H1 (cell line): Measurements from ENCODE around the gene MSANTD7. TPM values are rescaled to one million over a fixed set of nuclear protein-coding genes. Genes with fewer than 3 reads are reported as not detected.

Experiments
- CTCF ChIA-PET: fragments of 300-600 bp; sonication (Branson Sonifier 250); formaldehyde crosslinking; loops from one replicate; lab custom pipeline; 2021; ENCODE audit not compliant: partially characterized antibody; lab: Charles Lee
- POLR2A ChIA-PET: fragments of 300-600 bp; sonication (Branson Sonifier 250); formaldehyde crosslinking; loops from one replicate; lab custom pipeline; 2021; ENCODE audit warnings: inconsistent platforms; ENCODE audit not compliant: partially characterized antibody; lab: Charles Lee
- DNase-seq, 2 experiments: peaks; one replicate each; pipeline versions ENCODE4 v3.0.0 to v3.0.0-alpha.2; 2010 to 2022; ENCODE audit warnings: low spot score in 2 of 2, low read depth in 1 of 2, mixed read lengths in 1 of 2
- FAIRE-seq: peaks from 2 replicates; lab custom pipeline; 2011; peaks lifted over from hg19 to GRCh38; lab: Jason Lieb, UNC
- H2AFZ ChIP-seq: 2 replicates; pipeline ENCODE4 v1.8.1; 2012; ENCODE audit warnings: low read length, inconsistent platforms
- H2AK5ac ChIP-seq: 2 replicates; pipeline ENCODE4 v1.6.1; 2013; ENCODE audit warnings: low read depth, low read length
- H2BK120ac ChIP-seq: replicated peaks from 2 replicates; pipeline ENCODE3; 2013; ENCODE audit warnings: low read depth, low read length, inconsistent platforms
- H2BK12ac ChIP-seq: 2 replicates; pipeline ENCODE4 v1.6.1; 2013; ENCODE audit warnings: low read depth, low read length
- H2BK15ac ChIP-seq: 2 replicates; pipeline ENCODE4 v1.6.1; 2013; ENCODE audit warnings: low read length
- H2BK20ac ChIP-seq: 2 replicates; pipeline ENCODE4 v1.6.1; 2013; ENCODE audit warnings: low read length
- H2BK5ac ChIP-seq: 2 replicates; pipeline ENCODE4 v1.6.1; 2013; ENCODE audit warnings: low read depth, low read length
- H3K14ac ChIP-seq: 2 replicates; pipeline ENCODE4 v1.6.1; 2013; ENCODE audit warnings: inconsistent platforms; ENCODE audit not compliant: insufficient read length
- H3K18ac ChIP-seq: 2 replicates; pipeline ENCODE4 v1.6.1; 2013; ENCODE audit warnings: low read length; ENCODE audit errors: extremely low read depth
- H3K23ac ChIP-seq: 2 replicates; pipeline ENCODE4 v1.6.1; 2013; ENCODE audit warnings: inconsistent platforms; ENCODE audit not compliant: insufficient read length
- H3K23me2 ChIP-seq: 2 replicates; pipeline ENCODE4 v1.6.1; 2013; ENCODE audit warnings: low read depth, low read length
- H3K27ac ChIP-seq: 2 replicates; pipeline ENCODE4 v1.6.1; 2011; ENCODE audit warnings: low read depth, low read length, inconsistent platforms
- H3K27me3 ChIP-seq, 4 experiments: replicated peaks in 1 of 4; 1 replicate in 1 of 4; 2 replicates in 3 of 4; pipeline versions ENCODE4 v1.6.1 to v1.8.1; 2011 to 2013; ENCODE audit warnings: low read length in 3 of 4, mild to moderate bottlenecking in 3 of 4, inconsistent platforms in 2 of 4, mixed read lengths in 2 of 4, moderate library complexity in 1 of 4; ENCODE audit not compliant: control insufficient read depth in 3 of 4, insufficient read depth in 3 of 4; ENCODE audit errors: extremely low read depth in 1 of 4
- H3K36me3 ChIP-seq, 4 experiments: 2 replicates each; pipeline versions ENCODE4 v1.6.1 to v1.8.1; 2011 to 2013; ENCODE audit warnings: mild to moderate bottlenecking in 4 of 4, low read length in 3 of 4, moderate library complexity in 2 of 4, control low read depth in 1 of 4, inconsistent platforms in 1 of 4; ENCODE audit not compliant: insufficient read depth in 4 of 4, control insufficient read depth in 2 of 4
- H3K4ac ChIP-seq: replicated peaks from 2 replicates; pipeline ENCODE3; 2013; ENCODE audit warnings: low read length, low read depth, mixed read lengths, inconsistent platforms; ENCODE audit not compliant: insufficient read length
- H3K4me1 ChIP-seq, 4 experiments: replicated peaks in 1 of 4; 1 replicate in 1 of 4; 2 replicates in 3 of 4; pipeline versions ENCODE4 v1.6.1 to v1.8.1; 2011 to 2013; ENCODE audit warnings: low read length in 3 of 4, inconsistent platforms in 2 of 4, mixed read lengths in 1 of 4; ENCODE audit not compliant: insufficient read depth in 4 of 4, control insufficient read depth in 3 of 4
- H3K4me2 ChIP-seq, 2 experiments: 2 replicates each; pipeline versions ENCODE4 v1.6.1 to v1.8.1; 2011 to 2013; ENCODE audit warnings: low read depth in 2 of 2, low read length in 2 of 2, control low read depth in 1 of 2, inconsistent platforms in 1 of 2, mild to moderate bottlenecking in 1 of 2; ENCODE audit not compliant: insufficient read depth in 1 of 2
- H3K4me3 ChIP-seq, 4 experiments: fragments of 200-600, 300-600 bp in 1 of 4; sonication (generic), shearing (Covaris generic), sonication (Bioruptor Twin) in 1 of 4; 2 replicates each; pipeline versions ENCODE4 v1.5.1 to v1.8.1; 2011 to 2016; ENCODE audit warnings: low read length in 4 of 4, low read depth in 3 of 4, control low read depth in 2 of 4, inconsistent platforms in 2 of 4, mild to moderate bottlenecking in 2 of 4, mixed read lengths in 1 of 4, moderate library complexity in 1 of 4; ENCODE audit not compliant: insufficient read depth in 2 of 4; ENCODE audit errors: extremely low read depth in 1 of 4
- H3K56ac ChIP-seq: replicated peaks from 2 replicates; pipeline ENCODE3; 2013; ENCODE audit warnings: low read depth, mild to moderate bottlenecking, mixed read lengths, low read length, inconsistent platforms; ENCODE audit not compliant: insufficient read length
- H3K79me1 ChIP-seq: 2 replicates; pipeline ENCODE4 v1.6.1; 2013; ENCODE audit warnings: low read depth, low read length, control low read depth
- H3K79me2 ChIP-seq, 2 experiments: 2 replicates each; pipeline versions ENCODE4 v1.6.1 to v1.8.1; 2012 to 2013; ENCODE audit warnings: low read length in 2 of 2, mild to moderate bottlenecking in 2 of 2, inconsistent platforms in 1 of 2; ENCODE audit not compliant: insufficient read depth in 2 of 2, control insufficient read depth in 1 of 2
- H3K9ac ChIP-seq, 4 experiments: replicated peaks in 1 of 4; 1 replicate in 1 of 4; 2 replicates in 3 of 4; pipeline versions ENCODE4 v1.6.1 to v1.8.1; 2011 to 2013; ENCODE audit warnings: low read depth in 3 of 4, low read length in 3 of 4, control low read depth in 2 of 4, mild to moderate bottlenecking in 2 of 4, moderate library complexity in 2 of 4, inconsistent platforms in 1 of 4; ENCODE audit errors: extremely low read depth in 1 of 4
- H3K9me3 ChIP-seq, 2 experiments: 2 replicates each; pipeline versions ENCODE4 v1.6.1 to v1.8.1; 2012 to 2013; ENCODE audit warnings: mild to moderate bottlenecking in 2 of 2, moderate library complexity in 2 of 2, control low read depth in 1 of 2, inconsistent platforms in 1 of 2, low read depth in 1 of 2, low read length in 1 of 2, mixed read lengths in 1 of 2; ENCODE audit not compliant: insufficient read depth in 2 of 2
- H4K20me1 ChIP-seq, 2 experiments: replicated peaks in 1 of 2; 2 replicates each; pipeline versions ENCODE3 to v1.8.1; 2011 to 2013; ENCODE audit warnings: inconsistent platforms in 2 of 2, low read length in 2 of 2, mild to moderate bottlenecking in 1 of 2; ENCODE audit not compliant: insufficient read depth in 2 of 2, control insufficient read depth in 1 of 2
- H4K5ac ChIP-seq: 2 replicates; pipeline ENCODE4 v1.6.1; 2013; ENCODE audit warnings: low read length, low read depth, mixed read lengths, inconsistent platforms; ENCODE audit not compliant: insufficient read length
- H4K8ac ChIP-seq: 2 replicates; pipeline ENCODE4 v1.8.0; 2013; ENCODE audit warnings: mild to moderate bottlenecking, moderate library complexity, low read length, inconsistent platforms; ENCODE audit not compliant: insufficient read depth; ENCODE audit errors: extremely low read depth
- H4K91ac ChIP-seq: replicated peaks from 2 replicates; pipeline ENCODE3; 2013; ENCODE audit warnings: low read length, mixed read lengths, inconsistent platforms; ENCODE audit not compliant: insufficient read length
- BCL11A ChIP-seq, 2 experiments: IDR thresholded peaks; one replicate each; pipeline ENCODE4 v1.6.1; 2011; ENCODE audit warnings: low read depth in 2 of 2, low read length in 2 of 2, mild to moderate bottlenecking in 2 of 2
- EP300 ChIP-seq, 2 experiments: IDR thresholded peaks; 1 replicate in 1 of 2; 2 replicates in 1 of 2; pipeline ENCODE4 v1.6.1; 2011 to 2012; ENCODE audit warnings: low read depth in 2 of 2, low read length in 2 of 2, mild to moderate bottlenecking in 2 of 2, borderline replicate concordance in 1 of 2, inconsistent platforms in 1 of 2, moderate library complexity in 1 of 2
- NANOG ChIP-seq: IDR thresholded peaks from 2 replicates; pipeline ENCODE4 v1.6.1; 2011; ENCODE audit warnings: low read length, low read depth, mild to moderate bottlenecking, inconsistent platforms; ENCODE audit not compliant: insufficient read depth, poor library complexity, severe bottlenecking
- PHF8 ChIP-seq: fragments of 200-600 bp; sonication (generic); conservative IDR thresholded peaks from 2 replicates; pipeline ENCODE4 v1.7.1; 2012; ENCODE audit warnings: low read depth, mild to moderate bottlenecking, inconsistent platforms, low read length, moderate library complexity
- POU5F1 ChIP-seq: IDR thresholded peaks from 2 replicates; pipeline ENCODE4 v1.6.1; 2011; ENCODE audit warnings: low read depth, mild to moderate bottlenecking, low read length, moderate library complexity
- SAP30 ChIP-seq: fragments of 300-600 bp; sonication (generic); IDR thresholded peaks from 2 replicates; pipeline ENCODE4 v1.7.1; 2012; ENCODE audit warnings: low read length, moderate library complexity, mild to moderate bottlenecking, inconsistent platforms; ENCODE audit not compliant: insufficient read depth, insufficient replicate concordance
- SRF ChIP-seq: IDR thresholded peaks from 2 replicates; pipeline ENCODE4 v1.6.1; 2011; ENCODE audit warnings: mild to moderate bottlenecking, low read depth, low read length, moderate library complexity
- WGBS, 2 experiments: shearing (Covaris generic) in 1 of 2; methylation state at CpG; one replicate each; pipeline versions ENCODE4 v1.1.6 to v1.1.7; 2013 to 2015; ENCODE audit warnings: low lambda C conversion rate in 2 of 2, mixed read lengths in 2 of 2, inconsistent platforms in 1 of 2, low coverage in 1 of 2, missing lambda C conversion rate in 1 of 2; ENCODE audit not compliant: insufficient replicate concordance in 2 of 2, insufficient coverage in 1 of 2, insufficient read length in 1 of 2; ENCODE audit errors: extremely low coverage in 1 of 2, missing lambda C conversion rate in 1 of 2; 5-methylcytosine and 5-hydroxymethylcytosine counted together
- polyA plus RNA-seq, 7 experiments: library from polyadenylated mRNA; depleted of rRNA in 3 of 7; stranded (reverse) in 5 of 7; unstranded in 2 of 7; fragments of >200 nt in 5 of 7; fragments of 200-250 nt in 2 of 7; gene quantifications; 1 replicate in 5 of 7; 2 replicates in 1 of 7; 4 replicates in 1 of 7; pipeline versions ENCODE4 v1.2.1 to v1.2.3, GENCODE V29; 2011 to 2013; ENCODE audit warnings: missing spikeins in 2 of 7, mixed read lengths in 2 of 7
- total RNA-seq: library from RNA; stranded (reverse); fragmentation: NEBNext Ultra II Directional; extraction: Animal tissue kit (Norgen Biotek cat#: 25700); gene quantifications from 2 replicates; pipeline ENCODE4 v1.2.1, GENCODE V29; 2021
- TF ChIP-seq, protein P1 (sequence below): IDR thresholded peaks from 2 replicates; pipeline ENCODE4 v1.6.1; 2011; ENCODE audit warnings: low read length, improper control_type of control experiment
- TF ChIP-seq, protein P2 (sequence below), 3 experiments: IDR thresholded peaks; 1 replicate in 2 of 3; 2 replicates in 1 of 3; pipeline versions ENCODE4 v1.5.1 to v1.6.1; 2011; ENCODE audit warnings: low read length in 3 of 3, mild to moderate bottlenecking in 3 of 3, inconsistent platforms in 2 of 3, low read depth in 1 of 3, moderate library complexity in 1 of 3; ENCODE audit not compliant: insufficient read depth in 1 of 3; ENCODE audit errors: control extremely low read depth in 1 of 3

MSANTD7 gene
- total and polyA plus RNA-seq, 2 of the 8 experiments (the other 6 are each of a cell fraction or from before 2014, with no cell fraction given), result 5.0 to 15.2 TPM

DNA sequence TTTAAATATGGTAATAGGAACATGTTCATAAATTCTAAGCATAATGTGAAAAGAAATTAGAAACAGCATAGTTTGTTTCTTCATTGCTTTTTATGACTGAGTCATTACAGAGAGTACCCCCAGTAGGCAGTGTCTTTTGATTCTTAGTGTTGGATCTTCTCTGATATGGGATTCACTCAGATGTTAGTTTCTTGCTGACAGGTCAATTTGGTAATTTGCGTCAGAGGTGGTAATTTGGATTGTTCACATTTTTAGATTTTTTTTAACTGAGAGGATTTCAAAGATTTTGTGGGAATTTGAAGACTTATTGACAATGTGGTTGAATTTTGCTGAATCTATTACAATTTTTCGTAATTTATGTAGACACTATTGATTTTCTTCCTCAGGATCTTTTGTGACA is 2.1 kb downstream of the MSANTD7 start:
- 97% methylated on average over 2 of the region's 2 CpGs; no CpG with 5 or more reads in 1 of the 2 experiments for WGBS, 2 experiments
- no peak overlapping the region for H2BK20ac ChIP-seq
- peaks cover 9 to 41% of the 10 kb centered on the region in 2 experiments for H3K79me2 ChIP-seq
- H3K4me1 ChIP-seq, result peaks cover 0 to 8% (median 1%) of the 10 kb centered on the region in 4 experiments; a peak in 2 of 7 replicates
- no peak overlapping the region for H4K8ac ChIP-seq
- H3K14ac ChIP-seq, result no peak overlapping the region
- H3K79me1 ChIP-seq, result peaks cover 3% of the 10 kb centered on the region; the same call in 1 of the 2 replicates
- no peak overlapping the region for H2BK120ac ChIP-seq
- no peak overlapping the region for H4K5ac ChIP-seq
- no peaks in the 10 kb centered on the region for H3K27me3 ChIP-seq
- no peak overlapping the region for H3K4me2 ChIP-seq
- H3K23me2 ChIP-seq, result peaks cover 2% of the 10 kb centered on the region
- H4K20me1 ChIP-seq, result peaks cover 3 to 11% of the 10 kb centered on the region in 2 experiments
- H3K36me3 ChIP-seq, result peaks cover 30 to 47% (median 36%) of the 10 kb centered on the region in 4 experiments
- H3K27ac ChIP-seq, result no peak overlapping the region
- H2BK5ac ChIP-seq, result no peak overlapping the region
- no peak for DNase-seq
- H2BK12ac ChIP-seq, result no peak overlapping the region
- H3K18ac ChIP-seq, result no peak overlapping the region
- no peaks in the 10 kb centered on the region for H3K9me3 ChIP-seq
- no peak for FAIRE-seq
- H2BK15ac ChIP-seq, result no peak overlapping the region
- H4K91ac ChIP-seq, result no peak overlapping the region
- CTCF ChIA-PET, result no interaction called here
- no peak overlapping the region for H3K23ac ChIP-seq
- H2AK5ac ChIP-seq, result no peak overlapping the region
- H2AFZ ChIP-seq, result no peak overlapping the region
- no peak overlapping the region for H3K9ac ChIP-seq
- H3K4me3 ChIP-seq, result no peak overlapping the region
- H3K4ac ChIP-seq, result no peak overlapping the region
- POLR2A ChIA-PET, result interaction anchor here (3.3 kb wide), 1 partner anchor 8 kb away, joined by 16 read pairs; no protein-coding TSS in a partner anchor
- H3K56ac ChIP-seq, result no peak overlapping the region
- TF ChIP-seq SAP30 (no peak), BCL11A (IDR thresholded peaks at IDR 0.05; ENCODE audit: low read depth in 2 of 2, low read length in 2 of 2) (no peak), PHF8 (no peak), EP300 (IDR thresholded peaks at IDR 0.05; ENCODE audit: borderline replicate concordance in 1 of 2, low read depth in 2 of 2, low read length in 2 of 2) (no peak), SRF (no peak), NANOG (no peak), POU5F1 (no peak)
- TF ChIP-seq, protein P1, sequence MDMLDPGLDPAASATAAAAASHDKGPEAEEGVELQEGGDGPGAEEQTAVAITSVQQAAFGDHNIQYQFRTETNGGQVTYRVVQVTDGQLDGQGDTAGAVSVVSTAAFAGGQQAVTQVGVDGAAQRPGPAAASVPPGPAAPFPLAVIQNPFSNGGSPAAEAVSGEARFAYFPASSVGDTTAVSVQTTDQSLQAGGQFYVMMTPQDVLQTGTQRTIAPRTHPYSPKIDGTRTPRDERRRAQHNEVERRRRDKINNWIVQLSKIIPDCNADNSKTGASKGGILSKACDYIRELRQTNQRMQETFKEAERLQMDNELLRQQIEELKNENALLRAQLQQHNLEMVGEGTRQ, result no peak
- TF ChIP-seq, protein P2, sequence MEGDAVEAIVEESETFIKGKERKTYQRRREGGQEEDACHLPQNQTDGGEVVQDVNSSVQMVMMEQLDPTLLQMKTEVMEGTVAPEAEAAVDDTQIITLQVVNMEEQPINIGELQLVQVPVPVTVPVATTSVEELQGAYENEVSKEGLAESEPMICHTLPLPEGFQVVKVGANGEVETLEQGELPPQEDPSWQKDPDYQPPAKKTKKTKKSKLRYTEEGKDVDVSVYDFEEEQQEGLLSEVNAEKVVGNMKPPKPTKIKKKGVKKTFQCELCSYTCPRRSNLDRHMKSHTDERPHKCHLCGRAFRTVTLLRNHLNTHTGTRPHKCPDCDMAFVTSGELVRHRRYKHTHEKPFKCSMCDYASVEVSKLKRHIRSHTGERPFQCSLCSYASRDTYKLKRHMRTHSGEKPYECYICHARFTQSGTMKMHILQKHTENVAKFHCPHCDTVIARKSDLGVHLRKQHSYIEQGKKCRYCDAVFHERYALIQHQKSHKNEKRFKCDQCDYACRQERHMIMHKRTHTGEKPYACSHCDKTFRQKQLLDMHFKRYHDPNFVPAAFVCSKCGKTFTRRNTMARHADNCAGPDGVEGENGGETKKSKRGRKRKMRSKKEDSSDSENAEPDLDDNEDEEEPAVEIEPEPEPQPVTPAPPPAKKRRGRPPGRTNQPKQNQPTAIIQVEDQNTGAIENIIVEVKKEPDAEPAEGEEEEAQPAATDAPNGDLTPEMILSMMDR (IDR thresholded peaks at IDR 0.05; ENCODE audit: control extremely low read depth in 1 of 3, insufficient read depth in 1 of 3, low read depth in 1 of 3, low read length in 3 of 3), result no peak
